HEK293 (cell line): ENCODE measurements around the gene MAML2.

Source experiments
- CTCF ChIA-PET: fragments of 350-600 bp; formaldehyde crosslinking; extraction: SDS; loops from one replicate; lab custom pipeline; 2021; ENCODE audit warnings: antibody characterized with exemption; lab: Yijun Ruan, JAX
- POLR2A ChIA-PET: fragments of 300-600 bp; formaldehyde crosslinking; extraction: SDS; loops from one replicate; lab custom pipeline; 2020; ENCODE audit warnings: antibody characterized with exemption, inconsistent platforms; lab: Yijun Ruan, JAX
- H3K27ac ChIP-seq: fragments of 200-500 bp; sonication (Bioruptor generic); 2 replicates; pipeline ENCODE4 v1.5.1; 2014; ENCODE audit warnings: low read depth, low read length, control low read depth, inconsistent platforms; ENCODE audit errors: extremely low read depth
- H3K36me3 ChIP-seq, 2 experiments: fragments of 200-500 bp in 1 of 2; sonication (Bioruptor generic) in 1 of 2; 1 replicate in 1 of 2; 2 replicates in 1 of 2; pipeline ENCODE4 v1.5.1; 2014 to 2017; ENCODE audit warnings: inconsistent platforms in 2 of 2, low read length in 2 of 2; ENCODE audit not compliant: control insufficient read depth in 2 of 2, insufficient read depth in 1 of 2
- H3K4me1 ChIP-seq: fragments of 200-500 bp; sonication (Bioruptor generic); 2 replicates; pipeline ENCODE4 v1.5.1; 2014; ENCODE audit warnings: mild to moderate bottlenecking, low read length, inconsistent platforms; ENCODE audit not compliant: control insufficient read depth, insufficient read depth
- H3K4me3 ChIP-seq: 2 replicates; pipeline ENCODE4 v1.5.1; 2011; ENCODE audit warnings: low read depth, mild to moderate bottlenecking, control low read depth, low read length, moderate library complexity
- H3K9me3 ChIP-seq: fragments of 200-500 bp; sonication (Bioruptor generic); 2 replicates; pipeline ENCODE4 v1.5.1; 2014; ENCODE audit warnings: low read depth, low read length, inconsistent platforms; ENCODE audit not compliant: control insufficient read depth, insufficient read depth
- PATZ1 ChIP-seq: fragments of 450-650 bp; formaldehyde crosslinking; IDR thresholded peaks from 2 replicates; pipeline ENCODE4 v1.5.1; 2016; ENCODE audit warnings: missing biosample characterization, missing genetic modification characterization
- REST ChIP-seq: fragments of 450-650 bp; formaldehyde crosslinking; IDR thresholded peaks from 2 replicates; pipeline ENCODE4 v1.5.1; 2016; ENCODE audit warnings: missing biosample characterization, missing genetic modification characterization
- ZBTB11 ChIP-seq: fragments of 450-650 bp; formaldehyde crosslinking; conservative IDR thresholded peaks from 2 replicates; pipeline ENCODE4 v1.5.1; 2016; ENCODE audit warnings: low read depth, missing biosample characterization, missing genetic modification characterization
- ZNF169 ChIP-seq: fragments of 450-650 bp; formaldehyde crosslinking; IDR thresholded peaks from 2 replicates; pipeline ENCODE4 v1.5.1; 2016; ENCODE audit warnings: missing biosample characterization, missing genetic modification characterization
- ZNF274 ChIP-seq, 2 experiments: fragments of 200-500 bp in 1 of 2; fragments of 450-650 bp in 1 of 2; sonication (Bioruptor generic) in 1 of 2; formaldehyde crosslinking in 1 of 2; IDR thresholded peaks; 2 replicates each; pipeline versions ENCODE4 v1.5.1 to v1.6.1; 2014 to 2016; ENCODE audit warnings: borderline replicate concordance in 1 of 2, inconsistent platforms in 1 of 2, low read length in 1 of 2, missing biosample characterization in 1 of 2, missing genetic modification characterization in 1 of 2
- ZNF280D ChIP-seq: fragments of 450-650 bp; formaldehyde crosslinking; IDR thresholded peaks from 2 replicates; pipeline ENCODE4 v1.5.1; 2016; ENCODE audit warnings: missing biosample characterization, missing genetic modification characterization
- ZNF292 ChIP-seq: fragments of 450-650 bp; formaldehyde crosslinking; IDR thresholded peaks from 2 replicates; pipeline ENCODE4 v1.5.1; 2016; ENCODE audit warnings: low read depth, missing biosample characterization, missing genetic modification characterization, borderline replicate concordance
- ZNF324 ChIP-seq: fragments of 450-650 bp; formaldehyde crosslinking; IDR thresholded peaks from 2 replicates; pipeline ENCODE4 v1.5.1; 2016; ENCODE audit warnings: missing biosample characterization, missing genetic modification characterization

MAML2 gene

GRCh38 chr11:96193745-96194443, 149.1 kb downstream of the MAML2 start (continued):
- no peak for TF ChIP-seq ZNF280D (tag by site-specific recombination)
- TF ChIP-seq ZNF324 (tag by site-specific recombination) = no peak
- TF ChIP-seq ZNF292 (tag by site-specific recombination) = no peak
- no peak for TF ChIP-seq ZBTB11 (tag by site-specific recombination)

- POLR2A ChIA-PET = no interaction called here
- CTCF ChIA-PET = interaction anchor here (0.8 kb wide), 1 partner anchor 47 kb away, joined by 6 read pairs; no protein-coding TSS in a partner anchor
- H3K4me1 ChIP-seq = peaks cover 5% of the 10 kb centered on the region; the same call in 1 of the 2 replicates
- TF ChIP-seq ZNF169 (tag by site-specific recombination) (no peak), PATZ1 (tag by site-specific recombination) (no peak), ZNF274 (IDR thresholded peaks at IDR 0.05; ENCODE audit: low read length) (no peak), ZNF274 (tag by site-specific recombination; IDR thresholded peaks at IDR 0.05; ENCODE audit: borderline replicate concordance) (no peak), REST (tag by site-specific recombination) (no peak)
- TF ChIP-seq, all 188 proteins: peak for 0
- no peak overlapping the region for H3K4me3 ChIP-seq
- H3K36me3 ChIP-seq = no peaks in the 10 kb centered on the region
- no peaks in the 10 kb centered on the region for H3K9me3 ChIP-seq
- H3K27ac ChIP-seq = no peak overlapping the region
These were observed 151.2 kb downstream of the MAML2 start for GRCh38 chr11:96191752-96192151.
